22Rv1 (cell line): ENCODE measurements around the gene MFAP3L.

Experiments
- H3K27ac ChIP-seq: fragments of 450-650 bp; 2 replicates; pipeline ENCODE4 v1.5.1; 2017
- ZFX ChIP-seq: fragments of 450-650 bp; IDR thresholded peaks from 2 replicates; pipeline ENCODE4 v1.6.1; 2017; ENCODE audit warnings: antibody characterized with exemption, borderline replicate concordance
- TF ChIP-seq, protein P1 (sequence below): fragments of 450-650 bp; IDR thresholded peaks from 2 replicates; pipeline ENCODE4 v1.5.1; 2017; ENCODE audit warnings: mild to moderate bottlenecking

The MFAP3L gene

DNA sequence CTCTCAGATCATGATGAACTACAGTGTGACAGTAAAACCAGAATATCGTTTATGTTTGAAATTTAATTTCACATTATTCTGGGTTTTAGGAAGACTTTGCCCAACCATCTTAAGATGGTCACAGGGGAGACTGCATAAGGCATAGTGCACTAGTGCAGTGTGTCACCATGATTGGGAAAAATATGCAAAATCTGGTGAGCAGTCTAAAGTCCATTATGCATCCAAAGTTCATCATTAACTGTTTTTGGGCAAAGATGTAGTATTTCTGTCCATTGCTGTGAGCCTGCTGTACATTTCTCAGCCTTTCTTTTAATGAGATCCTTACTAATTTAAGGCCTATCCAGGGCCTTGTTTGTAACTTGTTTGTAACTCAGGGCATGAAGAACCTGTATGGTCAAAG is 11.3 kb upstream of the MFAP3L start:
- H3K27ac ChIP-seq = no peak overlapping the region
- TF ChIP-seq ZFX = no peak
- TF ChIP-seq, protein P1, sequence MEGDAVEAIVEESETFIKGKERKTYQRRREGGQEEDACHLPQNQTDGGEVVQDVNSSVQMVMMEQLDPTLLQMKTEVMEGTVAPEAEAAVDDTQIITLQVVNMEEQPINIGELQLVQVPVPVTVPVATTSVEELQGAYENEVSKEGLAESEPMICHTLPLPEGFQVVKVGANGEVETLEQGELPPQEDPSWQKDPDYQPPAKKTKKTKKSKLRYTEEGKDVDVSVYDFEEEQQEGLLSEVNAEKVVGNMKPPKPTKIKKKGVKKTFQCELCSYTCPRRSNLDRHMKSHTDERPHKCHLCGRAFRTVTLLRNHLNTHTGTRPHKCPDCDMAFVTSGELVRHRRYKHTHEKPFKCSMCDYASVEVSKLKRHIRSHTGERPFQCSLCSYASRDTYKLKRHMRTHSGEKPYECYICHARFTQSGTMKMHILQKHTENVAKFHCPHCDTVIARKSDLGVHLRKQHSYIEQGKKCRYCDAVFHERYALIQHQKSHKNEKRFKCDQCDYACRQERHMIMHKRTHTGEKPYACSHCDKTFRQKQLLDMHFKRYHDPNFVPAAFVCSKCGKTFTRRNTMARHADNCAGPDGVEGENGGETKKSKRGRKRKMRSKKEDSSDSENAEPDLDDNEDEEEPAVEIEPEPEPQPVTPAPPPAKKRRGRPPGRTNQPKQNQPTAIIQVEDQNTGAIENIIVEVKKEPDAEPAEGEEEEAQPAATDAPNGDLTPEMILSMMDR = no peak

DNA sequence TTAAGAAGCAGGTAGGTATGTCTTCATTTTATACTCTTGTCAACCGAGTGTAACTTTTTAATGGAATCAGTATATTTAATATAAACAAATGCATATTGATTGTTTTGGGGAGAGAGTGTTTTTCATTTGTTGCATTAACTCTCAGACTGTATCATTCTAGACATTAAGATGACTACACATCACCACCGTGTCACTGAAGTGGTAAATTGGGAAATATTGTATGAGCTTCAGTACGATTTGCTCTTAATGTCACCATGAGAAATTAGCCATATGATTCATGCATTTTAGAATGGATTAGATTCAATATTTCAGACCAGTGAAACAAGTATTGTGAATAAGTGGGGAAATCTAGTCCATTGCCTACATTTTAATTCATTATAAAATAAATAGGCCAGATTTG is 9.7 kb upstream of the MFAP3L start:
- no peak for TF ChIP-seq ZFX
- TF ChIP-seq, protein P1 = no peak
- no peak overlapping the region for H3K27ac ChIP-seq

DNA sequence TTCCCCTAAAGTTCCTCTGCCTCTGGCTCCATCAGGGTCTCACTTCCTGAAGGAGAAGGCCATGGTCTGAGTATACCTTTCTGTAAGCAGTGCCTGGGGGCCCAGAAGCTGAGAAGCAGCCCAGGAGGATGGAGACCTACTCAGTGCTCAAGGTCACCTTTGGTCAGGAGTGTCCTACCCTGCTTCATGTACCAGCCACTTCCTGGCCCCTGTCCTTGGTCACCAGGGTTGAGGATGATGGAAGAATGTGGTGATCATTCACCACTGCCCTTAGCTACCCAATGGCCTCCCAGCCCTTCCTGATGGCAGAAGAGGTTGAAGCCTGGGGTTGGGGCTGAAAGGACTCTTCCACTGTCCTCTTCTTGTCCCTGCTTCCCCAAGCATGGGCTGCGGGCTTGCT is 9.0 kb upstream of the MFAP3L start:
- TF ChIP-seq, protein P1 = no peak
- no peak for TF ChIP-seq ZFX
- no peak overlapping the region for H3K27ac ChIP-seq

DNA sequence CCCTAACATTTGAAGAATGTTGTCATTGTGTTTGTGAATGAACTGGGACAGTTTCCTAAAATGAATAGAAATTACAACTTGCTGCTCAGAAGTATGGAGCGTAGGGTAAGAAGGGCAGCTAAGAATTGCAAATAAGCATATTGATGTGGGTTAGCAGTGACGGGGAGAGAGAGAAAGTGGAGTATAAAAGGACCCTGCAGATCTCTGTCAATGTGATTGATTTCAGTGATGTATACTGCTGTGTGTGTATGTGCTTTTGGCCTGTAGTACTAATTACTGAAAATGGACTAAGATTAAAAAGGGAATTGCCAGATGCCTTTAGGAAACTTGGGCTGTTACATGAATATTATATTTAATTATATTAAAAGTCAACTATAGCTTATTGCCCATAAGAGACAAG is 7.8 kb upstream of the MFAP3L start:
- TF ChIP-seq ZFX = no peak
- TF ChIP-seq, protein P1 = no peak
- no peak overlapping the region for H3K27ac ChIP-seq

DNA sequence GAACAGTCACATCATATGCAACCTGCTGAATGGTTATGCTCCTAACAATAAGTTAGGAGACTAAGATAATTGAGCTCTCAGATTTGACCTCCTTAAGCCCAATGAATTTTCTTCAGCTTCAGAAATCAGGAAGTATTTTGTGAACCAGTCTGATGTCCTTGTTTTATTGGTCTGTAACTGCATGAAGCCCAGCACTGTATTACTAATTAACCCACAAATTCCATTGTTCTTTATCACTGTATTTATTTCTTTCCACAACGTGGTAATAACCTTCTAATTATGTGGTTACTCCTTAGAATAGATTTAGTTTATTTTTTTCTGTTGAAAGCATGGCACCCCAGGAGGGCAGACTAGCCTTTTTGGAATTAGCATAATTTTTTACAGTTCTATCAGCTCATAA is 3.9 kb upstream of the MFAP3L start:
- no peak overlapping the region for H3K27ac ChIP-seq
- TF ChIP-seq ZFX = no peak
- TF ChIP-seq, protein P1 = no peak

DNA sequence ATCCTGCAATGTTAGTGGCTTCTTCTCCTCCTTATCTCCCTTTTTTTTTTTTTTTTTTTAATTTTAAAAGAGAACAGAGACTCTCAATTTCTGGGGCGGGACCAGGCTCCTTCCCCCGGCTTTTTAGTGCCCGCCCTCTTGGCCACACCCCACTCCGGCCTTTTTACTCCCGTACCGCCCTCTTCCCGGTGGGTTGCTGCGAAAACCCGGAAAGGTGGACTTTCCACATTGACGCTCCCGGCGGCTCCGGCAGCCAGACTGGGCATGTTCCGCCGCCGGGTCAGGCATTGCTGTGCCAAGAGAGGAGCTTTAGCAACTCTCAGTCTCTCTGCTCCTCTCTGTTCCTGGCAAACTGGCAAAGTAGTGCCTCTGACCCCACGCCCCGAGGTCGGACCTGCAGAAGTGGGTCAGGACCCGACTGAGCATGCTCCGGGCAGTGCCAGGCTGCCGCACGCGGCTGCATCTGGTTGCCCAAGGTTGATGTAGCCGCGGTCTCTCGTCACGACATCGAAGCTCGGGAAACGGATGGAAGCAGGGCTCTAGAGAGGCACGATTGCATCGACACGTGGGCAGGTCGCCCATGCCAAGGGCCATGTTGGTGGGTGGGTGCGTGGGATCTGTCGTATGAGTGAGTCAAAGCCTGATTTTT is 1.1 kb upstream of the MFAP3L start:
- TF ChIP-seq, protein P1 = no peak
- no peak for TF ChIP-seq ZFX
- peak overlapping the region; percentile 76 for H3K27ac ChIP-seq

DNA sequence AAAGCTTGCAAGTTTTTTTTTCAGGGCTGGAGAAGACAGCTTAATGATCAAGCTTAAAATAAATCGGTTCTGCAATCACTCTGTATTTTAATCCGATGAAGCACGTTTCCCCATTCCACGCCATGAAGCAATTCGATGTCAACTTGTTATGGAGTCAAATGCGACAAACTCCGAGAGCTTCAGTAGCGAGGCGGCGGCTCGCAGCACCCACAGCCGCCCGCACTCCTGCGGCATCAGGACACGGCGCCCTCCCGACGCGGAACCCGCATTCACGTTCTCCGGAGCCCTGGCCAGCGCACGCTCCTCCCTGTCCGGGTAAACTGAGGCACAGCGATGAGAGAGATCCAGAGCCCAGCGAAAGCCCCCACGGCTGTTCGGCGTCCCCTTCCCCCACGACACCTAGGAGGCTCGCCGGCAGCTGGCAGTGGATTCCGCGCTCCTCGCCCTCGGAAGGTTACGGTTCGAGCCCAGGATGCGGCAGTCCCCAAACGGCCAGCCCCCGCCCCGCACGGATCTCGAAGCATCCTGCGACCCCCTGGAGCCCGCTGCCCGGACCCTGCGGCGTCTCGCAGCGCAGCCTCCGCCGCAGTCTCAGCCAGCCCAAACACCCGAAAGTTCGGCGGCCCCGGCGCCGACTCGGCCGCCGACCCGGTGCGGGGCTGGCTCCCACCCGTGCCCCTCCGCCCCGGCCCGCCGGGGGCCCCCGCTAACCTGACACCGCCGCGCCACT is 507 bp downstream of the MFAP3L start:
- peak overlapping the region; percentile 76; the same call in 1 of the 2 replicates for H3K27ac ChIP-seq
- no peak for TF ChIP-seq ZFX
- TF ChIP-seq, protein P1 = no peak
